Measurements from ENCODE around the gene LRRC75A. TPM values are rescaled to one million over a fixed set of nuclear protein-coding genes. Genes with fewer than 3 reads are reported as not detected.

LRRC75A gene
- total RNA-seq, 1 donor from 2014 or later: 0.98 TPM

DNA sequence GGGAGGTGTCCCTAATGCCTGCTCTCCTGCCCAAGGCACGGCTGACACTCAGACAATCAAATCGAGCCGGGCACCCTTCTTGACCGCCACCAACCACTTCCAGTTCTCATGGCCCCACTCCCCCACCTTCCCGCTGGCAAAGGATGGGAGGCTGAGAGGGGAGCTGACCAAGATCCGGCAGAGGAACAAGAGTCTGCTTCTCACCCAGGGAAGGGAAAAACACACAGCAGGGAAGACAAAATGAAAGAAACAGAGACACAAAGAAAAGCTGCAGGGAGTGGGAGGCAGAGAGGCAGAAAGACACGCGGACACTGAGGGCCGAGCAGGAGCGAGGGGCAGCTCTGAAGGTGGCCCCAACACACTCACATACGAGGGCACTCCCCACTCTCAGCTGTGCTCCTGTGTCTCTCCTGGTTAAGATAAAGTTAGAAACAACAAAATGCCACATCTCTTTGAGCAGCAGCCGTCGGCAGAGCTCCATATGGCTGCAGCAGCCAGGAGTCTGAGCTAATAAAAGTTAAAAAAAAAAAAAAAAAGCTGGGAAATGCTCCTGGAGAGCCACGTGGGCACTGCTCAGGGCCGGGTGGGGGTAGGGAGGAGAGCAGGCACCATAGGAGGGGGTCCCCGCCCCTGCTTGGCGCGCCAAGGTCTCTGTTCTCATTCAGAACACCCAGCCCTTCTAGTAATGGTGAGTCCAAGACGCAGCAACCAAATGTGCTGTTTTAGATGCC, 7.4 kb downstream of the LRRC75A start:
- DNase-seq: no peak
- H3K9me3 Mint-ChIP-seq: no peaks in the 10 kb centered on the region
- TF ChIP-seq, protein P1, sequence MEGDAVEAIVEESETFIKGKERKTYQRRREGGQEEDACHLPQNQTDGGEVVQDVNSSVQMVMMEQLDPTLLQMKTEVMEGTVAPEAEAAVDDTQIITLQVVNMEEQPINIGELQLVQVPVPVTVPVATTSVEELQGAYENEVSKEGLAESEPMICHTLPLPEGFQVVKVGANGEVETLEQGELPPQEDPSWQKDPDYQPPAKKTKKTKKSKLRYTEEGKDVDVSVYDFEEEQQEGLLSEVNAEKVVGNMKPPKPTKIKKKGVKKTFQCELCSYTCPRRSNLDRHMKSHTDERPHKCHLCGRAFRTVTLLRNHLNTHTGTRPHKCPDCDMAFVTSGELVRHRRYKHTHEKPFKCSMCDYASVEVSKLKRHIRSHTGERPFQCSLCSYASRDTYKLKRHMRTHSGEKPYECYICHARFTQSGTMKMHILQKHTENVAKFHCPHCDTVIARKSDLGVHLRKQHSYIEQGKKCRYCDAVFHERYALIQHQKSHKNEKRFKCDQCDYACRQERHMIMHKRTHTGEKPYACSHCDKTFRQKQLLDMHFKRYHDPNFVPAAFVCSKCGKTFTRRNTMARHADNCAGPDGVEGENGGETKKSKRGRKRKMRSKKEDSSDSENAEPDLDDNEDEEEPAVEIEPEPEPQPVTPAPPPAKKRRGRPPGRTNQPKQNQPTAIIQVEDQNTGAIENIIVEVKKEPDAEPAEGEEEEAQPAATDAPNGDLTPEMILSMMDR (IDR thresholded peaks at IDR 0.05): no peak
- POLR2A ChIA-PET: interaction anchor here (0.6 kb wide), 2 partner anchors 125 to 796 kb away, joined by 3 read pairs; no protein-coding TSS in a partner anchor
- no peak overlapping the region for H3K4me3 Mint-ChIP-seq
- ATAC-seq (ENCODE audit: low read depth): no peak
- no peaks in the 10 kb centered on the region for H3K36me3 Mint-ChIP-seq (ENCODE audit: low read depth)
- no peaks in the 10 kb centered on the region for H3K4me1 Mint-ChIP-seq
- no peak overlapping the region for H3K27ac Mint-ChIP-seq
- CTCF ChIA-PET: no interaction called here
- no peaks in the 10 kb centered on the region for H3K27me3 Mint-ChIP-seq
- intact Hi-C loops (cut with micrococcal nuclease): no loop called here

DNA sequence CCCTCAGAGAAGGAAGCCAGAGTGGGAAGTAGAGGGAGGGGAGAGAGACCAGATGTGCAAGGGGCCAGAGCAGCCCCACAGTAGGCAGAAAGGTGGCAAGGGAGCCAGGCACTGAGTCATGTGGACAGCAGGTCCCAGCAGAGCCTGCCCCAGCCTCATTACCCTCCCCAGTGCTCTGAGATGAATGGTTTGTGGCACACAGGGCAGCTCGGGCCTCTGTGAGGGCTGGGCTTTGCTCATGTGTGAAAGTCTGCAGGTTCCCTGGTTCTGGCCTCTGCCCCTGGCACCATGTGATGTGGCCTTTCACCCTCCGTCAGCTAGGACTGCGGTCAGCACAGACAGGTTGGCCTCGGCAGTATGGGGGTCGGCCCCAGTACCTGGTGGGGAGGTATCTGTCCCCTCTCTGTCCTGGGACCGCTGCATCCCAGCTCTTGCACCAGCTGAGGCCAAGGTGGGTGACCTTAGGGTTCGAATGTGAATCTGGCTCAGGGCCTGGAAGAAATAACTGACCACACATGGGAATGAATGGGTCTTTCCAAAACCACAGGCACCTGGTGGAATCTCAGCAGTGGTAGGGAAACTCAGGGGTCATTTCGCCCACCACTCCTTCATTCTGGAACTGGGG, 8.9 kb downstream of the LRRC75A start:
- H3K9me3 Mint-ChIP-seq: no peaks in the 10 kb centered on the region
- no peaks in the 10 kb centered on the region for H3K27me3 Mint-ChIP-seq
- no peak overlapping the region for H3K27ac Mint-ChIP-seq
- intact Hi-C loops (cut with micrococcal nuclease): no loop called here
- ChIA-PET POLR2A (no interaction called here), CTCF (no interaction called here)
- DNase-seq: no peak
- no peaks in the 10 kb centered on the region for H3K36me3 Mint-ChIP-seq (ENCODE audit: low read depth)
- no peak for ATAC-seq (ENCODE audit: low read depth)
- H3K4me1 Mint-ChIP-seq: no peaks in the 10 kb centered on the region
- TF ChIP-seq, protein P1 (IDR thresholded peaks at IDR 0.05): no peak
- no peak overlapping the region for H3K4me3 Mint-ChIP-seq

DNA sequence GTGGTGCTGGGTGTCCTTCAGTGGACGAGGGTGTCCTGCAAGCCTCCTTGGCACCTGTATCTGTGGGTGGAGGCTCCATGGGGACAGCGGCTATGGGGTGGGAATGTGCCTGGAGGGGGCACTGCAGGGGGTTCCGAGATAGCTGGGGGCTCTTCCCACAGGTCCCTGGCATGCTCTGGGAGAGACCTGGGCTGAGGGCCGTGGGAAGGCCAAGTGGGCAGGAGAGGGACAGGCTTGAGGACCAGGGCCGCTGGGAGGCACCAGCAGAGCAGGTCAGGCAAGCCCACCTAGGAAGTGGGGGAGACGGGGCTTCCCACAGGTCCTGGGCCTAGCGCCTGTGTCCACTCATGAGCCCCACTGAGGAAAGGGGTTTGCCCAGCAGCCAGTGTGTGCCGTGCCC, 9.7 kb downstream of the LRRC75A start:
- intact Hi-C loops (cut with micrococcal nuclease): no loop called here
- no peaks in the 10 kb centered on the region for H3K27me3 Mint-ChIP-seq
- ChIA-PET CTCF (no interaction called here), POLR2A (no interaction called here)
- DNase-seq (no peak), ATAC-seq (ENCODE audit: low read depth) (no peak)
- TF ChIP-seq, protein P1 (IDR thresholded peaks at IDR 0.05): no peak
- H3K36me3 Mint-ChIP-seq (ENCODE audit: low read depth): no peaks in the 10 kb centered on the region
- no peaks in the 10 kb centered on the region for H3K4me1 Mint-ChIP-seq
- no peak overlapping the region for H3K27ac Mint-ChIP-seq
- H3K9me3 Mint-ChIP-seq: no peaks in the 10 kb centered on the region
- no peak overlapping the region for H3K4me3 Mint-ChIP-seq

DNA sequence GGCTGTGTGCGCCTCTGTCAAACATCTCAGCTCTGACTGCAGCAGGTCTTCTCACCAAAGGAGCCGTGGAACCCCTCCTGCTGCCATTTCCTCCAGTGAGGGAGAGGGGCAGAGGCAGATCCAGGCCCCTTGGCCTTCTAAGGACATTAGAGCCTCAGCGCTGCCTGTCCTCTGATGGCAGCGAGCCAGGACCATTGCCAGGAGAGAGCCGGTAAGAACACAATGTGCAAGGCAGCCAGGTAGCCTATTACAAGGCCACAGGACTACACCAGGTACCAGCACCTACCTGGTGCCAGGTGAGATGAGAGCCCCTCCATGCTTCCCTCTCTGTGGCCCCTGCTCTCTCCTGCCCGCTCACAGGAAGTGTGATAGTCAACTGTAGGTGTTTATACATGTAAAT, 11.0 kb downstream of the LRRC75A start:
- no peak for ATAC-seq (ENCODE audit: low read depth)

DNA sequence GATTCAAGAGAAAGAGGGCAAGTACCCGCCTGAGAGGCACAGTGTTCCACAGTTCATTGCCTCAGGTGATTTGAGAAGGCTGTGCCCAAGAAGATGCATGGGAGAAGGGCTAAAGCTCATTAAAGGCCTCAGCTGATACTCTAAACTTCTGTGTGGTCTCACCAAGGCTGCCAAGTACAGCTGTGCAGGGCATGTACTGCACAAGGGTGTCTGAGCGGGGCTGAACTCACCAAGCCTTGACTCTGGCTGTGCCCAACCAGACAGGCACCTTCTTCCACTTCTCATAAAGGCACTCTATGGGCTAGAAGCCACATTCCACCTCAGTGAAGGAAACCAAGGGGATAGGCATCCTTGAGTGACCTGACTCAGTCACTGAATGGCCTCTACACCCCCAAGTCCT, 12.7 kb downstream of the LRRC75A start:
- intact Hi-C loops (cut with micrococcal nuclease): no loop called here

More for the DNA sequence above, 11.0 kb downstream of the LRRC75A start:
- ChIA-PET POLR2A (no interaction called here), CTCF (no interaction called here)
- Mint-ChIP-seq H3K27ac (no peak overlapping the region), H3K4me3 (no peak overlapping the region), H3K4me1 (no peaks in the 10 kb centered on the region), H3K27me3 (no peaks in the 10 kb centered on the region), H3K9me3 (no peaks in the 10 kb centered on the region), H3K36me3 (ENCODE audit: low read depth) (no peaks in the 10 kb centered on the region)
- intact Hi-C loops (cut with micrococcal nuclease): no loop called here
- TF ChIP-seq, protein P1 (IDR thresholded peaks at IDR 0.05): no peak
- no peak for DNase-seq

More for the DNA sequence above, 12.7 kb downstream of the LRRC75A start:
- ChIA-PET POLR2A (no interaction called here), CTCF (no interaction called here)
- Mint-ChIP-seq H3K27me3 (no peaks in the 10 kb centered on the region), H3K4me3 (no peak overlapping the region), H3K27ac (no peak overlapping the region), H3K4me1 (no peaks in the 10 kb centered on the region), H3K36me3 (ENCODE audit: low read depth) (no peaks in the 10 kb centered on the region), H3K9me3 (no peaks in the 10 kb centered on the region)
- DNase-seq (no peak), ATAC-seq (ENCODE audit: low read depth) (no peak)
- TF ChIP-seq, protein P1 (IDR thresholded peaks at IDR 0.05): no peak

Data from activated B cell treated with CpG ODN at 0.5 μM for 24 hours (primary cell).